ENCODE data around the gene GPR132. TPM values are rescaled to one million over a fixed set of nuclear protein-coding genes. Genes with fewer than 3 reads are reported as not detected.

Gene GPR132
- total RNA-seq, 1 experiment from 2014 or later, result 0.20 TPM

- Mint-ChIP-seq H3K27ac (no peak overlapping the region), H3K27me3 (ENCODE audit: low read depth) (peaks cover 73% of the 10 kb centered on the region), H3K9me3 (peaks cover 31 to 34% of the 10 kb centered on the region in 2 experiments), H3K4me3 (no peak overlapping the region), H3K36me3 (ENCODE audit: insufficient read depth in 1 of 3, low read depth in 3 of 3) (peaks cover 0 to 8% (median 5%) of the 10 kb centered on the region in 3 experiments; a peak in 3 of 7 replicates), H3K4me1 (no peaks in the 10 kb centered on the region)
- no peak overlapping the region for H3K18ac ChIP-seq (ENCODE audit: insufficient read length, low read depth, low read length)
- no peak overlapping the region for H2AFZ ChIP-seq (ENCODE audit: low read length)
- no CpG with 5 or more reads among the region's 6 CpGs for WGBS (ENCODE audit: extremely low coverage, insufficient read length, low lambda C conversion rate)
- no peak overlapping the region for H3K23ac ChIP-seq (ENCODE audit: insufficient read length, low read depth, low read length)
- H3T11ph ChIP-seq (ENCODE audit: low read length), result no peak overlapping the region
- no peak overlapping the region for H3K14ac ChIP-seq (ENCODE audit: insufficient read depth, low read length)
- H4K8ac ChIP-seq (replicated peaks; ENCODE audit: insufficient read length, low read depth, low read length), result no peak overlapping the region
- H3K56ac ChIP-seq (ENCODE audit: insufficient read length, low read depth, low read length), result no peak overlapping the region
- no peak overlapping the region for H3K9ac ChIP-seq (ENCODE audit: extremely low read depth, insufficient read length, low read length)
- no peak overlapping the region for H2BK12ac ChIP-seq (ENCODE audit: insufficient read length, low read depth, low read length)
- no peaks in the 10 kb centered on the region for H3K79me2 ChIP-seq (ENCODE audit: insufficient read depth, low read length)
- no peak overlapping the region for H4K91ac ChIP-seq (ENCODE audit: insufficient read length, low read depth, low read length)
- no peak overlapping the region for H2BK20ac ChIP-seq (ENCODE audit: low read depth, low read length, poor library complexity, severe bottlenecking)
- no peak overlapping the region for H3K4ac ChIP-seq (ENCODE audit: low read depth, low read length)
- DNase-seq, result no peak
- no peak overlapping the region for H4K5ac ChIP-seq (ENCODE audit: insufficient read length, low read depth, low read length)
- H2BK5ac ChIP-seq (ENCODE audit: insufficient read length, low read length), result no peak overlapping the region
- H3K27me3 ChIP-seq (ENCODE audit: insufficient read depth, low read length), result no peaks in the 10 kb centered on the region
- no peak overlapping the region for H2BK120ac ChIP-seq (ENCODE audit: low read depth, low read length, poor library complexity, severe bottlenecking)
- H3K4me1 ChIP-seq (ENCODE audit: insufficient read depth, low read length), result no peaks in the 10 kb centered on the region
- H3K79me1 ChIP-seq (ENCODE audit: insufficient read depth, low read depth, low read length, poor library complexity, severe bottlenecking), result no peaks in the 10 kb centered on the region
- H3K4me2 ChIP-seq (ENCODE audit: insufficient read depth, insufficient read length, low read length), result no peak overlapping the region
- peaks cover 11% of the 10 kb centered on the region for H3K9me3 ChIP-seq (ENCODE audit: control insufficient read depth, low read depth, low read length)
- H2AK5ac ChIP-seq (ENCODE audit: insufficient read length, low read length), result no peak overlapping the region
- TF ChIP-seq CTCF (conservative IDR thresholded peaks at IDR 0.05), result no peak
- no peak overlapping the region for H3K27ac ChIP-seq (ENCODE audit: insufficient read length, low read depth, low read length)
- no peaks in the 10 kb centered on the region for H4K20me1 ChIP-seq (ENCODE audit: control insufficient read depth, insufficient read depth, insufficient read length)
- no peaks in the 10 kb centered on the region for H3K23me2 ChIP-seq (ENCODE audit: insufficient read length, low read depth, low read length, poor library complexity, severe bottlenecking)
- H2BK15ac ChIP-seq (ENCODE audit: low read depth, low read length), result no peak overlapping the region
Measured at GRCh38 chr14:105099778-105100177, 34.5 kb upstream of the GPR132 start.

Measured in H9 (cell line).